Right cardiac atrium (tissue), 5 donors: ENCODE measurements around the gene MAU2. TPM values are rescaled to one million over a fixed set of nuclear protein-coding genes. Genes with fewer than 3 reads are reported as not detected.
A peak's percentile ranks its signal among the peaks of the same experiment; 100 is the strongest.
"Not testable (repeated sequence)": the region's sequence is repeated elsewhere in the genome, so short reads cannot be mapped to it uniquely, and the experiment has no call there.

Source experiments
- ATAC-seq, 2 donors: fragments of 200-7000 bp; cut with Tn5 transposase; one replicate each; pipeline versions ENCODE4 v1.8.0 to v1.9.1; 2020; ENCODE audit warnings: moderate library complexity in 2 of 2, mild to moderate bottlenecking in 1 of 2
- DNase-seq, 3 donors: peaks; one replicate each; pipeline ENCODE4 v3.0.0-alpha.2; 2020
- H3K27ac ChIP-seq: one replicate; pipeline ENCODE4 v1.5.1; 2013; ENCODE audit warnings: mild to moderate bottlenecking, low read length, control low read depth, moderate library complexity
- H3K27me3 ChIP-seq: one replicate; pipeline ENCODE4 v1.6.1; 2013; ENCODE audit not compliant: control insufficient read depth, insufficient read depth
- H3K4me1 ChIP-seq: one replicate; pipeline ENCODE4 v1.6.1; 2013; ENCODE audit warnings: low read length; ENCODE audit not compliant: control insufficient read depth, insufficient read depth
- H3K4me3 ChIP-seq: one replicate; pipeline ENCODE4 v1.5.1; 2013; ENCODE audit warnings: low read length, control low read depth
- H3K9me3 ChIP-seq: one replicate; pipeline ENCODE4 v1.6.1; 2013; ENCODE audit warnings: low read length; ENCODE audit not compliant: control insufficient read depth
- WGBS: extraction: QIAGEN DNeasy Blood & Tissue Kit; methylation state at CpG from one replicate; pipeline ENCODE4 v1.1.7; 2013; 5-methylcytosine and 5-hydroxymethylcytosine counted together
- intact Hi-C, 4 donors: fragments of 100-400 bp; cut with DNase I; formaldehyde crosslinking; loops; one replicate each; pipeline versions ENCODE4 v1.11.0 to v1.14.0; 2022 to 2023
- polyA plus RNA-seq: library from polyadenylated mRNA; stranded (reverse); fragments of 200-250 nt; gene quantifications from one replicate; pipeline ENCODE4 v1.2.3, GENCODE V29; 2013
- total RNA-seq, 4 donors: library from RNA; stranded (reverse); fragmentation: NEBNext Ultra II Directional; extraction: Animal tissue kit (Norgen Biotek cat#: 25700); gene quantifications; one replicate each; pipeline ENCODE4 v1.2.1, GENCODE V29; 2021
- donor health status: healthy with polysubstance abuse.
- donor health status: DM: no; HTN: yes; CAD: no.
- donor health status: DM: no; HTN: no; CAD: no.
- donor health status: DM: no; HTN: yes; CAD: no; lungs with severe emphysema.
- donor health status: DM: yes; HTN: yes; CAD: no.

MAU2 gene
- total and polyA plus RNA-seq, 5 donors, result 20.5 to 36.2 (median 30.3) TPM

- H3K27me3 ChIP-seq, result no peaks in the 10 kb centered on the region
- H3K4me1 ChIP-seq, result no peaks in the 10 kb centered on the region
- 93% methylated on average over 10 of the region's 10 CpGs for WGBS
- DNase-seq (no peak), ATAC-seq (no peak)
- H3K4me3 ChIP-seq, result no peak overlapping the region
- no peak overlapping the region for H3K27ac ChIP-seq
- no peaks in the 10 kb centered on the region for H3K9me3 ChIP-seq
- intact Hi-C loops, result loop anchor here in 1 of 4 donors (10.0 kb wide), 1 partner anchor 203 kb away; no protein-coding TSS in a partner anchor
Observed at GRCh38 chr19:19347401-19348110, 26.9 kb downstream of the MAU2 start.

GRCh38 chr19:19348266-19348665 is 27.6 kb downstream of the MAU2 start:
- intact Hi-C loops, result loop anchor here in 1 of 4 donors (10.0 kb wide), 1 partner anchor 203 kb away; no protein-coding TSS in a partner anchor
- H3K9me3 ChIP-seq, result no peaks in the 10 kb centered on the region
- no peak for DNase-seq
- no peak overlapping the region for H3K27ac ChIP-seq
- no peaks in the 10 kb centered on the region for H3K27me3 ChIP-seq
- WGBS, result 80% methylated on average over 9 of the region's 9 CpGs
- H3K4me3 ChIP-seq, result no peak overlapping the region
- H3K4me1 ChIP-seq, result no peaks in the 10 kb centered on the region
- ATAC-seq, result no peak

- WGBS, result 91% methylated on average over 7 of the region's 7 CpGs
- Histone ChIP-seq H3K4me1 (no peaks in the 10 kb centered on the region), H3K27ac (no peak overlapping the region), H3K27me3 (no peaks in the 10 kb centered on the region), H3K9me3 (no peaks in the 10 kb centered on the region), H3K4me3 (no peak overlapping the region)
- ATAC-seq (no peak), DNase-seq (no peak)
- intact Hi-C loops, result loop anchor here in 1 of 4 donors (10.0 kb wide), 1 partner anchor 205 kb away; no protein-coding TSS in a partner anchor
Observed at GRCh38 chr19:19349365-19349764, 28.7 kb downstream of the MAU2 start.

GRCh38 chr19:19350756-19351155 is 30.1 kb downstream of the MAU2 start:
- H3K9me3 ChIP-seq, H3K4me3 ChIP-seq, H3K4me1 ChIP-seq, H3K27ac ChIP-seq, H3K27me3 ChIP-seq, DNase-seq, intact Hi-C loops, ATAC-seq: not testable (repeated sequence)
- 97% methylated on average over 8 of the region's 8 CpGs for WGBS

GRCh38 chr19:19352823-19353222 is 32.2 kb downstream of the MAU2 start:
- ATAC-seq (no peak), DNase-seq (no peak)
- no peak overlapping the region for H3K4me3 ChIP-seq
- no peaks in the 10 kb centered on the region for H3K4me1 ChIP-seq
- no peaks in the 10 kb centered on the region for H3K27me3 ChIP-seq
- H3K9me3 ChIP-seq, result no peaks in the 10 kb centered on the region
- WGBS, result 95% methylated on average over 8 of the region's 8 CpGs
- intact Hi-C loops, result no loop called here
- no peak overlapping the region for H3K27ac ChIP-seq

GRCh38 chr19:19354007-19354406 is 33.4 kb downstream of the MAU2 start:
- no peak for ATAC-seq
- 95% methylated on average over 5 of the region's 5 CpGs for WGBS
- intact Hi-C loops, result no loop called here
- H3K4me1 ChIP-seq, result no peaks in the 10 kb centered on the region
- H3K27ac ChIP-seq, result no peak overlapping the region
- no peak for DNase-seq
- H3K4me3 ChIP-seq, result no peak overlapping the region
- H3K9me3 ChIP-seq, result no peaks in the 10 kb centered on the region
- no peaks in the 10 kb centered on the region for H3K27me3 ChIP-seq

- intact Hi-C loops, result no loop called here
- ATAC-seq (no peak), DNase-seq (no peak)
- H3K27me3 ChIP-seq, result no peaks in the 10 kb centered on the region
- 96% methylated on average over 11 of the region's 11 CpGs for WGBS
- no peak overlapping the region for H3K4me3 ChIP-seq
- no peak overlapping the region for H3K27ac ChIP-seq
- H3K9me3 ChIP-seq, result no peaks in the 10 kb centered on the region
- H3K4me1 ChIP-seq, result no peaks in the 10 kb centered on the region
Observed at GRCh38 chr19:19354932-19355331, 34.3 kb downstream of the MAU2 start.

GRCh38 chr19:19355606-19356139 is 35.0 kb downstream of the MAU2 start:
- 87% methylated on average over 18 of the region's 18 CpGs for WGBS
- DNase-seq, result no peak

GRCh38 chr19:19356500-19356899 is 35.9 kb downstream of the MAU2 start:
- Histone ChIP-seq H3K9me3 (no peaks in the 10 kb centered on the region), H3K27ac (no peak overlapping the region), H3K4me1 (no peaks in the 10 kb centered on the region), H3K4me3 (no peak overlapping the region), H3K27me3 (no peaks in the 10 kb centered on the region)
- DNase-seq (no peak), ATAC-seq (no peak)
- intact Hi-C loops, result no loop called here
- WGBS, result 89% methylated on average over 11 of the region's 11 CpGs

More at GRCh38 chr19:19355606-19356139, 35.0 kb downstream of the MAU2 start:
- no peaks in the 10 kb centered on the region for H3K27me3 ChIP-seq
- H3K4me1 ChIP-seq, result no peaks in the 10 kb centered on the region
- ATAC-seq, result no peak
- H3K27ac ChIP-seq, result no peak overlapping the region
- no peaks in the 10 kb centered on the region for H3K9me3 ChIP-seq
- intact Hi-C loops, result no loop called here
- no peak overlapping the region for H3K4me3 ChIP-seq

- Histone ChIP-seq H3K4me1 (no peaks in the 10 kb centered on the region), H3K27ac (no peak overlapping the region), H3K27me3 (no peaks in the 10 kb centered on the region), H3K4me3 (no peak overlapping the region), H3K9me3 (no peaks in the 10 kb centered on the region)
- intact Hi-C loops, result no loop called here
- WGBS, result 89% methylated on average over 13 of the region's 13 CpGs
- no peak for DNase-seq
- ATAC-seq, result no peak
Observed at GRCh38 chr19:19356901-19357566, 36.4 kb downstream of the MAU2 start.

- intact Hi-C loops, result no loop called here
- peak; percentile 83 to 92 (median 85) for DNase-seq
- Histone ChIP-seq H3K9me3 (no peaks in the 10 kb centered on the region), H3K4me3 (no peak overlapping the region), H3K27me3 (no peaks in the 10 kb centered on the region), H3K4me1 (no peaks in the 10 kb centered on the region), H3K27ac (no peak overlapping the region)
- ATAC-seq, result peak; percentile 77 to 79
- 10% methylated on average over 14 of the region's 14 CpGs for WGBS
Observed at GRCh38 chr19:19361075-19361594, 40.5 kb downstream of the MAU2 start.
